Panc1 (cell line): Measurements from ENCODE around the gene IL21R. TPM values are rescaled to one million over a fixed set of nuclear protein-coding genes. Genes with fewer than 3 reads are reported as not detected.

Experiments
- ATAC-seq: fragments of 200-7000 bp; cut with Tn5 transposase; 2 replicates; pipeline ENCODE4 v1.9.1; 2020; ENCODE audit warnings: mild to moderate bottlenecking, moderate library complexity
- BruUV-seq: library from RNA; stranded (reverse); fragments of 400-500 nt; replicated peaks from 2 replicates; lab custom pipeline; 2021; lab: Mats Ljungman, UMichigan
- CTCF ChIA-PET: fragments of 300-600 bp; sonication (Branson Sonifier 250); formaldehyde crosslinking; loops from one replicate; lab custom pipeline; 2022; ENCODE audit warnings: antibody characterized with exemption; lab: Charles Lee
- POLR2A ChIA-PET: fragments of 300-600 bp; sonication (Branson Sonifier 250); formaldehyde crosslinking; loops from one replicate; lab custom pipeline; 2022; ENCODE audit warnings: antibody characterized with exemption; lab: Charles Lee
- DNase-seq: peaks from one replicate; pipeline ENCODE4 v3.0.0-alpha.2; 2010; ENCODE audit warnings: low read depth, low spot score
- H3K27ac ChIP-seq: 2 replicates; pipeline ENCODE4 v1.5.1; 2011; ENCODE audit warnings: mild to moderate bottlenecking, low read length, inconsistent platforms
- H3K27me3 ChIP-seq: fragments of 200-500 bp; sonication (Bioruptor generic); 2 replicates; pipeline ENCODE4 v1.6.0; 2014; ENCODE audit warnings: low read length, inconsistent platforms; ENCODE audit not compliant: control insufficient read depth, insufficient read depth
- H3K36me3 ChIP-seq: fragments of 200-500 bp; sonication (Bioruptor generic); 2 replicates; pipeline ENCODE4 v1.5.1; 2014; ENCODE audit warnings: inconsistent platforms, mild to moderate bottlenecking, low read length, moderate library complexity; ENCODE audit not compliant: control insufficient read depth, insufficient read depth
- H3K4me1 ChIP-seq: 2 replicates; pipeline ENCODE4 v1.5.1; 2011; ENCODE audit warnings: inconsistent platforms, mild to moderate bottlenecking, low read length, moderate library complexity; ENCODE audit not compliant: control insufficient read depth, insufficient read depth
- H3K4me3 ChIP-seq, 2 experiments: 2 replicates each; pipeline ENCODE4 v1.5.1; 2011 to 2012; ENCODE audit warnings: low read depth in 2 of 2, low read length in 2 of 2, mild to moderate bottlenecking in 2 of 2, inconsistent platforms in 1 of 2, moderate library complexity in 1 of 2
- H3K9me3 ChIP-seq: fragments of 200-500 bp; sonication (Bioruptor generic); 2 replicates; pipeline ENCODE4 v1.5.1; 2014; ENCODE audit warnings: low read depth, mild to moderate bottlenecking, inconsistent platforms, low read length, moderate library complexity; ENCODE audit not compliant: control insufficient read depth, insufficient read depth
- CTCF ChIP-seq: fragments of 450-650 bp; IDR thresholded peaks from 2 replicates; pipeline ENCODE4 v1.5.1; 2017; ENCODE audit warnings: mild to moderate bottlenecking
- POLR2AphosphoS5 ChIP-seq: IDR thresholded peaks from 2 replicates; pipeline ENCODE4 v1.6.1; 2012; ENCODE audit warnings: mild to moderate bottlenecking, low read depth, low read length, moderate library complexity
- REST ChIP-seq, 2 experiments: IDR thresholded peaks; 2 replicates each; pipeline ENCODE4 v1.6.1; 2011 to 2012; ENCODE audit warnings: low read depth in 2 of 2, control low read depth in 1 of 2, low read length in 1 of 2, mild to moderate bottlenecking in 1 of 2, moderate library complexity in 1 of 2; ENCODE audit not compliant: insufficient read depth in 1 of 2
- SIN3A ChIP-seq: IDR thresholded peaks from 2 replicates; pipeline ENCODE4 v1.6.1; 2012; ENCODE audit warnings: low read depth, mild to moderate bottlenecking, low read length, moderate library complexity, borderline replicate concordance; ENCODE audit not compliant: insufficient read depth
- TCF7L2 ChIP-seq: IDR thresholded peaks from 2 replicates; pipeline ENCODE4 v1.6.1; 2011; ENCODE audit warnings: mild to moderate bottlenecking, low read depth, low read length, inconsistent platforms
- in situ Hi-C: cut with HindIII; loops from 2 replicates; pipeline ENCODE4 v1.10.0; 2016; ENCODE audit warnings: low sequenced_read_pairs, low pct_unique_long_range_greater_than_20kb
- intact Hi-C: fragments of 100-400 bp; cut with micrococcal nuclease; formaldehyde crosslinking; loops from one replicate; pipeline ENCODE4 v1.10.0; 2022; ENCODE audit not compliant: unreplicated experiment
- total RNA-seq: library from RNA; stranded (reverse); gene quantifications from one replicate; pipeline ENCODE4 v1.2.1, GENCODE V29; 2021; ENCODE audit not compliant: unreplicated experiment

Gene IL21R
- total RNA-seq, 1 experiment from 2014 or later, result 0.10 TPM

GRCh38 chr16:27462200-27462845, 60.3 kb downstream of the IL21R start:
- H3K4me3 ChIP-seq, result no peak overlapping the region
- in situ Hi-C loops (no loop called here), intact Hi-C loops (no loop called here)
- no peaks in the 10 kb centered on the region for H3K27me3 ChIP-seq
- TF ChIP-seq SIN3A (no peak), TCF7L2 (no peak), REST (IDR thresholded peaks at IDR 0.05; ENCODE audit: insufficient read depth in 1 of 2, low read depth in 2 of 2, low read length in 1 of 2) (no peak), CTCF (no peak), POLR2AphosphoS5 (no peak)
- BruUV-seq, result no TSS peak
- H3K36me3 ChIP-seq, result peaks cover 4% of the 10 kb centered on the region; the same call in 1 of the 2 replicates
- no peak for DNase-seq
- H3K27ac ChIP-seq, result no peak overlapping the region
- H3K4me1 ChIP-seq, result no peaks in the 10 kb centered on the region
- no peaks in the 10 kb centered on the region for H3K9me3 ChIP-seq
- no peak for ATAC-seq
- ChIA-PET POLR2A (no interaction called here), CTCF (no interaction called here)

- in situ Hi-C loops, result no loop called here
Observed at GRCh38 chr16:27462846-27463682, 61.1 kb downstream of the IL21R start.

More at GRCh38 chr16:27462846-27463682, 61.1 kb downstream of the IL21R start:
- no peaks in the 10 kb centered on the region for H3K27me3 ChIP-seq
- ATAC-seq (no peak), DNase-seq (no peak)
- peaks cover 4% of the 10 kb centered on the region; the same call in 1 of the 2 replicates for H3K36me3 ChIP-seq
- ChIA-PET POLR2A (no interaction called here), CTCF (no interaction called here)
- H3K4me3 ChIP-seq, result no peak overlapping the region
- intact Hi-C loops, result no loop called here
- no peak overlapping the region for H3K27ac ChIP-seq
- H3K4me1 ChIP-seq, result no peaks in the 10 kb centered on the region
- no peaks in the 10 kb centered on the region for H3K9me3 ChIP-seq
- BruUV-seq, result no TSS peak
- TF ChIP-seq TCF7L2 (no peak), CTCF (no peak), REST (IDR thresholded peaks at IDR 0.05; ENCODE audit: insufficient read depth in 1 of 2, low read depth in 2 of 2, low read length in 1 of 2) (no peak), SIN3A (no peak), POLR2AphosphoS5 (no peak)
